HepG2 (cell line): ENCODE measurements around the gene EIF4ENIF1. TPM values are rescaled to one million over a fixed set of nuclear protein-coding genes. Genes with fewer than 3 reads are reported as not detected.

Experiments used
- HNF1A ChIP-seq, 2 experiments: sonication (generic) in 1 of 2; formaldehyde crosslinking in 1 of 2; IDR thresholded peaks; 2 replicates each; pipeline versions ENCODE4 v1.4.0 to v1.6.1; 2016 to 2020; ENCODE audit warnings: borderline replicate concordance in 1 of 2, low read depth in 1 of 2, mild to moderate bottlenecking in 1 of 2, missing genetic modification reagents in 1 of 2
- MEIS1 ChIP-seq: sonication (generic); formaldehyde crosslinking; IDR thresholded peaks from 2 replicates; pipeline ENCODE4 v1.9.0; 2021; ENCODE audit warnings: mild to moderate bottlenecking, missing genetic modification reagents, moderate library complexity, borderline replicate concordance
- NFKBIZ ChIP-seq: IDR thresholded peaks from 2 replicates; pipeline ENCODE4 v1.6.1; 2018; ENCODE audit warnings: missing genetic modification reagents, missing compliant biosample characterization
- POGZ ChIP-seq: sonication (generic); formaldehyde crosslinking; IDR thresholded peaks from 2 replicates; pipeline ENCODE4 v1.4.0; 2020; ENCODE audit warnings: mild to moderate bottlenecking, missing genetic modification reagents
- REL ChIP-seq: sonication (generic); formaldehyde crosslinking; conservative IDR thresholded peaks from 2 replicates; pipeline ENCODE4 v1.8.0; 2022; ENCODE audit warnings: mild to moderate bottlenecking, missing genetic modification reagents, moderate library complexity
- ZBTB10 ChIP-seq: sonication (generic); formaldehyde crosslinking; IDR thresholded peaks from 2 replicates; pipeline ENCODE4 v1.4.0; 2020; ENCODE audit warnings: missing genetic modification reagents, borderline replicate concordance
- ZNF12 ChIP-seq: sonication (generic); formaldehyde crosslinking; IDR thresholded peaks from 2 replicates; pipeline ENCODE4 v1.5.0; 2020; ENCODE audit warnings: missing genetic modification reagents
- ZNF703 ChIP-seq: sonication (generic); formaldehyde crosslinking; IDR thresholded peaks from 2 replicates; pipeline ENCODE4 v1.5.1; 2020; ENCODE audit warnings: missing genetic modification reagents, mild to moderate bottlenecking, moderate library complexity, borderline replicate concordance
- ZNF790 ChIP-seq: sonication (generic); formaldehyde crosslinking; IDR thresholded peaks from 2 replicates; pipeline ENCODE4 v1.8.0; 2022; ENCODE audit warnings: missing genetic modification reagents, mild to moderate bottlenecking, borderline replicate concordance
- ZNF883 ChIP-seq: sonication (generic); formaldehyde crosslinking; IDR thresholded peaks from 2 replicates; pipeline ENCODE4 v1.5.1; 2020; ENCODE audit warnings: mild to moderate bottlenecking, missing genetic modification reagents; ENCODE audit errors: not compliant biosample characterization
- ZSCAN12 ChIP-seq: sonication (generic); formaldehyde crosslinking; IDR thresholded peaks from 2 replicates; pipeline ENCODE4 v1.9.0; 2021; ENCODE audit warnings: mild to moderate bottlenecking, missing genetic modification reagents
- ZSCAN30 ChIP-seq: sonication (generic); formaldehyde crosslinking; IDR thresholded peaks from 2 replicates; pipeline ENCODE4 v1.5.0; 2020; ENCODE audit warnings: mild to moderate bottlenecking, missing genetic modification reagents
- polyA plus RNA-seq, 8 experiments: library from polyadenylated mRNA; depleted of rRNA in 3 of 8; stranded (reverse) in 7 of 8; unstranded in 1 of 8; fragments of >200 nt; fragmentation: Illumina TruSeq in 4 of 8; extraction: Trizol in 4 of 8; gene quantifications; 2 replicates each; pipeline versions ENCODE4 v1.2.1 to v1.2.3, GENCODE V29; 2011 to 2016; ENCODE audit warnings: low read depth in 4 of 8, missing spikeins in 1 of 8, mixed read lengths in 1 of 8; ENCODE audit not compliant: insufficient read depth in 1 of 8
- total RNA-seq, 5 experiments: library from RNA; depleted of rRNA; stranded (reverse); fragments of >200 nt; fragmentation: Illumina TruSeq; extraction: Trizol; gene quantifications; 2 replicates each; pipeline ENCODE4 v1.2.3, GENCODE V29; 2016; ENCODE audit warnings: low read depth in 1 of 5
- TF ChIP-seq, protein P1 (sequence below): sonication (generic); formaldehyde crosslinking; conservative IDR thresholded peaks from 2 replicates; pipeline ENCODE4 v1.4.0; 2020; ENCODE audit warnings: missing genetic modification reagents
- TF ChIP-seq, protein P2 (sequence below): sonication (generic); formaldehyde crosslinking; IDR thresholded peaks from 2 replicates; pipeline ENCODE4 v1.4.0; 2020; ENCODE audit warnings: low read depth, mild to moderate bottlenecking, missing genetic modification reagents
- TF ChIP-seq, protein P3 (sequence below): sonication (generic); formaldehyde crosslinking; IDR thresholded peaks from 2 replicates; pipeline ENCODE4 v1.5.1; 2020; ENCODE audit warnings: mild to moderate bottlenecking, moderate library complexity, missing genetic modification reagents

EIF4ENIF1 gene
- total and polyA plus RNA-seq, 2 of the 13 experiments (the other 11 are each of a cell fraction or from before 2014, with no cell fraction given) = 11.9 to 12.3 TPM

DNA sequence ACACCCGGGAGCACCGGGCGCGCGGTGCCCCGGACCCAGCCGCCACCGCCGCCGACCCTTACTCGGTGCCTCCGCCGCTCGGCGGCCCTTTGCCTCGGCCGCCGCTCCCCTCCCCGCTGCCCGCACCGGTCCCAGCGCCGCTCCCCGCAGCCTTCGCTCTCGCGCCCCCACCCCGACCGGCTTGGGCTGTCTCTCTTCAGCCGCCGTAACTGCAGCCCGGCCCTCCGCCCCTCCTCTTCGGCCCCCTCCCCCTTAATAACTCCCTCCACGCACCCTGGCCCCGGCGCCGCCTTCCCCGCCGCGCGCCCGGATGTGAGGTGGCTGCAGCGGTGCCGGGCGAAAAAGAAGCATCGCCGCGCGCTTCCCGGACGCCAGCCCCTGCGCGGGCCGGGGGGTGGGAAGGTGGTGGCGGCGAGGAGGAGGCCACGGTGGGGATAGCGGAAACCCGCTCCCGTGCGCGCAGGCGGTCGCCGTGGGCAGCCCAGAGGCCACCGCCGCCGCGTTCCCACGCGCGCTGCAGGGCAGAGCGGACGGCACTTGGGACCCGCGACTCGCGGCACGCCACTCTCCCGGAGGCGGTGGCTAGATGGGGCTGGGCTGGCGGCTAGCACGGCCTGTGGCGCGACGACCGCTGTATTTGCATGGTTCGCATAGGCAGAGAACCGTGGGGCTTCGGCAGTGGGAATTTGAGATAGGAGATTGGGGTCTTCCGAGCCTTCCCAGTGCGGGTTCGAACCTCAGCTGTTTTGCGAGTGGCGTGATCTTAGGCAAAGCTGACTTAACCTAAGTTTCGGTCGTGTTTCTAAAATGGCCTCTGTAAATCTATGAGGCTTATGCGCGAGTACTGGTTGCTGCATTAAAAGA lies at the start of gene EIF4ENIF1 (continued):
- TF ChIP-seq, protein P1, sequence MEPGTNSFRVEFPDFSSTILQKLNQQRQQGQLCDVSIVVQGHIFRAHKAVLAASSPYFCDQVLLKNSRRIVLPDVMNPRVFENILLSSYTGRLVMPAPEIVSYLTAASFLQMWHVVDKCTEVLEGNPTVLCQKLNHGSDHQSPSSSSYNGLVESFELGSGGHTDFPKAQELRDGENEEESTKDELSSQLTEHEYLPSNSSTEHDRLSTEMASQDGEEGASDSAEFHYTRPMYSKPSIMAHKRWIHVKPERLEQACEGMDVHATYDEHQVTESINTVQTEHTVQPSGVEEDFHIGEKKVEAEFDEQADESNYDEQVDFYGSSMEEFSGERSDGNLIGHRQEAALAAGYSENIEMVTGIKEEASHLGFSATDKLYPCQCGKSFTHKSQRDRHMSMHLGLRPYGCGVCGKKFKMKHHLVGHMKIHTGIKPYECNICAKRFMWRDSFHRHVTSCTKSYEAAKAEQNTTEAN (CRISPR knock-in tag) = no peak
- TF ChIP-seq ZNF12 = no peak
- peak; percentile 37; the same call in 1 of the 2 replicates for TF ChIP-seq ZNF790 (CRISPR knock-in tag)
- 0 out of 2 replicates have a peak, but pooled peaks have one; percentile 44 for TF ChIP-seq MEIS1 (CRISPR knock-in tag)
- TF ChIP-seq, protein P2, sequence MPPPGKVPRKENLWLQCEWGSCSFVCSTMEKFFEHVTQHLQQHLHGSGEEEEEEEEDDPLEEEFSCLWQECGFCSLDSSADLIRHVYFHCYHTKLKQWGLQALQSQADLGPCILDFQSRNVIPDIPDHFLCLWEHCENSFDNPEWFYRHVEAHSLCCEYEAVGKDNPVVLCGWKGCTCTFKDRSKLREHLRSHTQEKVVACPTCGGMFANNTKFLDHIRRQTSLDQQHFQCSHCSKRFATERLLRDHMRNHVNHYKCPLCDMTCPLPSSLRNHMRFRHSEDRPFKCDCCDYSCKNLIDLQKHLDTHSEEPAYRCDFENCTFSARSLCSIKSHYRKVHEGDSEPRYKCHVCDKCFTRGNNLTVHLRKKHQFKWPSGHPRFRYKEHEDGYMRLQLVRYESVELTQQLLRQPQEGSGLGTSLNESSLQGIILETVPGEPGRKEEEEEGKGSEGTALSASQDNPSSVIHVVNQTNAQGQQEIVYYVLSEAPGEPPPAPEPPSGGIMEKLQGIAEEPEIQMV (CRISPR knock-in tag) = peak; percentile 40; the same call in 1 of the 2 replicates
- TF ChIP-seq HNF1A (IDR thresholded peaks at IDR 0.05; ENCODE audit: low read depth) = no peak
- TF ChIP-seq HNF1A (CRISPR knock-in tag; IDR thresholded peaks at IDR 0.05; ENCODE audit: borderline replicate concordance) = peak; percentile 62; the same call in 1 of the 2 replicates
- 0 out of 2 replicates have a peak, but pooled peaks have one; percentile 31 for TF ChIP-seq REL (CRISPR knock-in tag)
- TF ChIP-seq POGZ (CRISPR knock-in tag) = peak; percentile 44
- TF ChIP-seq ZBTB10 = no peak
- peak; percentile 74; the same call in 1 of the 2 replicates for TF ChIP-seq ZNF703 (CRISPR knock-in tag)
- no peak for TF ChIP-seq ZSCAN30 (CRISPR knock-in tag)
- TF ChIP-seq ZSCAN12 (CRISPR knock-in tag) = no peak
- peak; percentile 59; the same call in 1 of the 2 replicates for TF ChIP-seq NFKBIZ
- TF ChIP-seq, protein P3, sequence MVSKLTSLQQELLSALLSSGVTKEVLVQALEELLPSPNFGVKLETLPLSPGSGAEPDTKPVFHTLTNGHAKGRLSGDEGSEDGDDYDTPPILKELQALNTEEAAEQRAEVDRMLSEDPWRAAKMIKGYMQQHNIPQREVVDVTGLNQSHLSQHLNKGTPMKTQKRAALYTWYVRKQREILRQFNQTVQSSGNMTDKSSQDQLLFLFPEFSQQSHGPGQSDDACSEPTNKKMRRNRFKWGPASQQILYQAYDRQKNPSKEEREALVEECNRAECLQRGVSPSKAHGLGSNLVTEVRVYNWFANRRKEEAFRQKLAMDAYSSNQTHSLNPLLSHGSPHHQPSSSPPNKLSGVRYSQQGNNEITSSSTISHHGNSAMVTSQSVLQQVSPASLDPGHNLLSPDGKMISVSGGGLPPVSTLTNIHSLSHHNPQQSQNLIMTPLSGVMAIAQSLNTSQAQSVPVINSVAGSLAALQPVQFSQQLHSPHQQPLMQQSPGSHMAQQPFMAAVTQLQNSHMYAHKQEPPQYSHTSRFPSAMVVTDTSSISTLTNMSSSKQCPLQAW (CRISPR knock-in tag) = peak; percentile 48; the same call in 1 of the 2 replicates
- peak; percentile 81 for TF ChIP-seq ZNF883 (CRISPR knock-in tag)
